ENCODE data around the gene USP3.
A peak's percentile ranks its signal among the peaks of the same experiment; 100 is the strongest.
"Not testable (repeated sequence)": the region's sequence is repeated elsewhere in the genome, so short reads cannot be mapped to it uniquely, and the experiment has no call there.

Gene USP3

GRCh38 chr15:63506537-63507035 lies 2.2 kb downstream of the USP3 start:
- Mint-ChIP-seq H3K27me3 (no peaks in the 10 kb centered on the region), H3K4me1 (peaks cover 58% of the 10 kb centered on the region), H3K27ac (peak overlapping the region; percentile 90), H3K9me3 (no peaks in the 10 kb centered on the region), H3K36me3 (no peaks in the 10 kb centered on the region), H3K4me3 (peak overlapping the region; percentile 92)
- DNase-seq (ENCODE audit: low spot score in 2 of 2): no peak
- no peak for ATAC-seq (ENCODE audit: low read depth)

GRCh38 chr15:63507878-63508818 lies 3.8 kb downstream of the USP3 start:
- peak overlapping the region; percentile 41 for H3K27ac Mint-ChIP-seq
- DNase-seq (ENCODE audit: low spot score in 2 of 2) (no peak), ATAC-seq (ENCODE audit: low read depth) (no peak)
- no peaks in the 10 kb centered on the region for H3K9me3 Mint-ChIP-seq
- peaks cover 56% of the 10 kb centered on the region for H3K4me1 Mint-ChIP-seq
- no peaks in the 10 kb centered on the region for H3K36me3 Mint-ChIP-seq
- H3K27me3 Mint-ChIP-seq: no peaks in the 10 kb centered on the region
- no peak overlapping the region for H3K4me3 Mint-ChIP-seq

- Mint-ChIP-seq H3K27ac (peak overlapping the region; percentile 77), H3K36me3 (no peaks in the 10 kb centered on the region), H3K27me3 (no peaks in the 10 kb centered on the region), H3K4me3 (peak overlapping the region; percentile 21), H3K9me3 (no peaks in the 10 kb centered on the region), H3K4me1 (peaks cover 52% of the 10 kb centered on the region)
- DNase-seq (ENCODE audit: low spot score in 2 of 2) (no peak), ATAC-seq (ENCODE audit: low read depth) (no peak)
Observed at GRCh38 chr15:63509056-63509954, 4.9 kb downstream of the USP3 start.

- ATAC-seq (ENCODE audit: low read depth): no peak
- H3K9me3 Mint-ChIP-seq: no peaks in the 10 kb centered on the region
- no peak for DNase-seq (ENCODE audit: low spot score in 2 of 2)
- no peaks in the 10 kb centered on the region for H3K36me3 Mint-ChIP-seq
- H3K27me3 Mint-ChIP-seq: no peaks in the 10 kb centered on the region
- H3K4me3 Mint-ChIP-seq: peak overlapping the region; percentile 25
- H3K4me1 Mint-ChIP-seq: peaks cover 58% of the 10 kb centered on the region
- H3K27ac Mint-ChIP-seq: peak overlapping the region; percentile 77
Observed at GRCh38 chr15:63509955-63510940, 5.9 kb downstream of the USP3 start.

- DNase-seq (ENCODE audit: low spot score in 2 of 2) (no peak), ATAC-seq (ENCODE audit: low read depth) (no peak)
- H3K36me3 Mint-ChIP-seq: no peaks in the 10 kb centered on the region
- no peaks in the 10 kb centered on the region for H3K27me3 Mint-ChIP-seq
- peak overlapping the region; percentile 22 for H3K4me3 Mint-ChIP-seq
- H3K9me3 Mint-ChIP-seq: no peaks in the 10 kb centered on the region
- peaks cover 59% of the 10 kb centered on the region for H3K4me1 Mint-ChIP-seq
- H3K27ac Mint-ChIP-seq: peak overlapping the region; percentile 89
Observed at GRCh38 chr15:63512148-63512547, 7.8 kb downstream of the USP3 start.

- Mint-ChIP-seq H3K9me3 (no peaks in the 10 kb centered on the region), H3K27ac (no peak overlapping the region)
Observed at GRCh38 chr15:63513271-63513670, 8.9 kb downstream of the USP3 start.

GRCh38 chr15:63513728-63514127 lies 9.3 kb downstream of the USP3 start:
- Mint-ChIP-seq H3K9me3 (no peaks in the 10 kb centered on the region), H3K27ac (no peak overlapping the region), H3K27me3 (no peaks in the 10 kb centered on the region), H3K36me3 (no peaks in the 10 kb centered on the region), H3K4me3 (no peak overlapping the region), H3K4me1 (peaks cover 59% of the 10 kb centered on the region)
- ATAC-seq (ENCODE audit: low read depth): no peak
- DNase-seq (ENCODE audit: low spot score in 2 of 2): no peak

More at GRCh38 chr15:63513271-63513670, 8.9 kb downstream of the USP3 start:
- Mint-ChIP-seq H3K27me3 (no peaks in the 10 kb centered on the region), H3K4me1 (peaks cover 61% of the 10 kb centered on the region), H3K4me3 (no peak overlapping the region), H3K36me3 (no peaks in the 10 kb centered on the region)
- ATAC-seq (ENCODE audit: low read depth) (no peak), DNase-seq (ENCODE audit: low spot score in 2 of 2) (no peak)

GRCh38 chr15:63514531-63514943 lies 10.1 kb downstream of the USP3 start:
- peaks cover 58% of the 10 kb centered on the region for H3K4me1 Mint-ChIP-seq
- H3K4me3 Mint-ChIP-seq: no peak overlapping the region
- no peaks in the 10 kb centered on the region for H3K36me3 Mint-ChIP-seq
- no peaks in the 10 kb centered on the region for H3K9me3 Mint-ChIP-seq
- no peak for DNase-seq (ENCODE audit: low spot score in 2 of 2)
- peak overlapping the region; percentile 67 for H3K27ac Mint-ChIP-seq
- peak; percentile 33 for ATAC-seq (ENCODE audit: low read depth)
- no peaks in the 10 kb centered on the region for H3K27me3 Mint-ChIP-seq

GRCh38 chr15:63517202-63517601 lies 12.8 kb downstream of the USP3 start:
- peak; percentile 89 for ATAC-seq (ENCODE audit: low read depth)
- no peaks in the 10 kb centered on the region for H3K9me3 Mint-ChIP-seq
- peaks cover 52% of the 10 kb centered on the region for H3K4me1 Mint-ChIP-seq
- no peaks in the 10 kb centered on the region for H3K36me3 Mint-ChIP-seq
- peak overlapping the region; percentile 42 for H3K4me3 Mint-ChIP-seq
- peak overlapping the region; percentile 26 for H3K27ac Mint-ChIP-seq
- H3K27me3 Mint-ChIP-seq: no peaks in the 10 kb centered on the region
- DNase-seq (ENCODE audit: low spot score in 2 of 2): no peak

- DNase-seq (ENCODE audit: low spot score in 2 of 2): no peak
- Mint-ChIP-seq H3K4me1 (peaks cover 50% of the 10 kb centered on the region), H3K27me3 (no peaks in the 10 kb centered on the region), H3K9me3 (no peaks in the 10 kb centered on the region), H3K27ac (peak overlapping the region; percentile 26), H3K36me3 (no peaks in the 10 kb centered on the region), H3K4me3 (peak overlapping the region; percentile 42)
- peak; percentile 46 for ATAC-seq (ENCODE audit: low read depth)
Observed at GRCh38 chr15:63517628-63518027, 13.2 kb downstream of the USP3 start.

GRCh38 chr15:63519041-63519440 lies 14.6 kb downstream of the USP3 start:
- no peaks in the 10 kb centered on the region for H3K27me3 Mint-ChIP-seq
- no peaks in the 10 kb centered on the region for H3K9me3 Mint-ChIP-seq
- H3K4me1 Mint-ChIP-seq: peaks cover 58% of the 10 kb centered on the region
- no peak overlapping the region for H3K4me3 Mint-ChIP-seq
- no peak overlapping the region for H3K27ac Mint-ChIP-seq
- H3K36me3 Mint-ChIP-seq: no peaks in the 10 kb centered on the region
- ATAC-seq (ENCODE audit: low read depth): no peak
- DNase-seq (ENCODE audit: low spot score in 2 of 2): no peak

- no peaks in the 10 kb centered on the region for H3K36me3 Mint-ChIP-seq
- no peak overlapping the region for H3K27ac Mint-ChIP-seq
- H3K9me3 Mint-ChIP-seq: no peaks in the 10 kb centered on the region
- H3K4me1 Mint-ChIP-seq: peaks cover 61% of the 10 kb centered on the region
- ATAC-seq (ENCODE audit: low read depth): no peak
- no peaks in the 10 kb centered on the region for H3K27me3 Mint-ChIP-seq
- no peak for DNase-seq (ENCODE audit: low spot score in 2 of 2)
- H3K4me3 Mint-ChIP-seq: no peak overlapping the region
Observed at GRCh38 chr15:63519548-63520178, 15.3 kb downstream of the USP3 start.

GRCh38 chr15:63520462-63520861 lies 16.1 kb downstream of the USP3 start:
- H3K9me3 Mint-ChIP-seq; H3K27ac Mint-ChIP-seq; H3K27me3 Mint-ChIP-seq; ATAC-seq (ENCODE audit: low read depth); H3K36me3 Mint-ChIP-seq; DNase-seq (ENCODE audit: low spot score in 2 of 2); H3K4me3 Mint-ChIP-seq: not testable (repeated sequence)
- peaks cover 64% of the 10 kb centered on the region for H3K4me1 Mint-ChIP-seq

All from memory B cell (primary cell).